Ecto neural progenitor cell (in vitro differentiated cells): ENCODE data around the gene ZNF593OS.
A peak's percentile ranks its signal among the peaks of the same experiment; 100 is the strongest.

Experiments used
- DNase-seq: peaks from one replicate; pipeline ENCODE4 v3.0.0-alpha.2; 2018; ENCODE audit warnings: low spot score

Gene ZNF593OS

GRCh38 chr1:26158908-26159742, 12.5 kb downstream of the ZNF593OS start, which contains the start of gene FAM110D:
Gene FAM110D (plus strand): TSS chr1:26159079. CDS start chr1:26161292, 2,213 bp downstream.
- DNase-seq, result no peak

GRCh38 chr1:26158271-26158907, 13.2 kb downstream of the ZNF593OS start:
- no peak for DNase-seq

- no peak for DNase-seq
These were observed 15.2 kb downstream of the ZNF593OS start for GRCh38 chr1:26156285-26157038.

GRCh38 chr1:26155370-26156284, 16.0 kb downstream of the ZNF593OS start:
- DNase-seq, result no peak

GRCh38 chr1:26154750-26155149, 16.9 kb downstream of the ZNF593OS start:
- DNase-seq, result peak; percentile 72

- DNase-seq, result no peak
These were observed 17.6 kb downstream of the ZNF593OS start for GRCh38 chr1:26153966-26154532.

- no peak for DNase-seq
These were observed 22.7 kb downstream of the ZNF593OS start for GRCh38 chr1:26148887-26149286.

GRCh38 chr1:26145960-26146294, 25.7 kb downstream of the ZNF593OS start:
- no peak for DNase-seq

GRCh38 chr1:26145041-26145959, 26.3 kb downstream of the ZNF593OS start:
- DNase-seq, result peak; percentile 84

- no peak for DNase-seq
These were observed 29.5 kb downstream of the ZNF593OS start for GRCh38 chr1:26142159-26142558.

GRCh38 chr1:26138974-26139558, 32.6 kb downstream of the ZNF593OS start:
- no peak for DNase-seq

- no peak for DNase-seq
These were observed 37.2 kb downstream of the ZNF593OS start for GRCh38 chr1:26134466-26134865.

GRCh38 chr1:26132834-26133167, 38.8 kb downstream of the ZNF593OS start:
- DNase-seq, result no peak

GRCh38 chr1:26132128-26132833, 39.4 kb downstream of the ZNF593OS start:
- no peak for DNase-seq

- no peak for DNase-seq
These were observed 40.9 kb downstream of the ZNF593OS start for GRCh38 chr1:26130695-26131094.

GRCh38 chr1:26129778-26130177, 41.9 kb downstream of the ZNF593OS start:
- no peak for DNase-seq

- DNase-seq, result no peak
These were observed 44.1 kb downstream of the ZNF593OS start for GRCh38 chr1:26127235-26128163.
